GM18520 (cell line): ENCODE measurements around the gene ARHGEF6.
"Not testable (repeated sequence)": the region's sequence is repeated elsewhere in the genome, so short reads cannot be mapped to it uniquely, and the experiment has no call there.

Experiments used
- ATAC-seq: cut with Tn5 transposase; IDR thresholded peaks from one replicate; pipeline ENCODE4 v1.9.1; 2021; ENCODE audit not compliant: unreplicated experiment

ARHGEF6 gene, protein sequence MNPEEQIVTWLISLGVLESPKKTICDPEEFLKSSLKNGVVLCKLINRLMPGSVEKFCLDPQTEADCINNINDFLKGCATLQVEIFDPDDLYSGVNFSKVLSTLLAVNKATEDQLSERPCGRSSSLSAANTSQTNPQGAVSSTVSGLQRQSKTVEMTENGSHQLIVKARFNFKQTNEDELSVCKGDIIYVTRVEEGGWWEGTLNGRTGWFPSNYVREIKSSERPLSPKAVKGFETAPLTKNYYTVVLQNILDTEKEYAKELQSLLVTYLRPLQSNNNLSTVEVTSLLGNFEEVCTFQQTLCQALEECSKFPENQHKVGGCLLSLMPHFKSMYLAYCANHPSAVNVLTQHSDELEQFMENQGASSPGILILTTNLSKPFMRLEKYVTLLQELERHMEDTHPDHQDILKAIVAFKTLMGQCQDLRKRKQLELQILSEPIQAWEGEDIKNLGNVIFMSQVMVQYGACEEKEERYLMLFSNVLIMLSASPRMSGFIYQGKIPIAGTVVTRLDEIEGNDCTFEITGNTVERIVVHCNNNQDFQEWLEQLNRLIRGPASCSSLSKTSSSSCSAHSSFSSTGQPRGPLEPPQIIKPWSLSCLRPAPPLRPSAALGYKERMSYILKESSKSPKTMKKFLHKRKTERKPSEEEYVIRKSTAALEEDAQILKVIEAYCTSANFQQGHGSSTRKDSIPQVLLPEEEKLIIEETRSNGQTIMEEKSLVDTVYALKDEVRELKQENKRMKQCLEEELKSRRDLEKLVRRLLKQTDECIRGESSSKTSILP

DNA sequence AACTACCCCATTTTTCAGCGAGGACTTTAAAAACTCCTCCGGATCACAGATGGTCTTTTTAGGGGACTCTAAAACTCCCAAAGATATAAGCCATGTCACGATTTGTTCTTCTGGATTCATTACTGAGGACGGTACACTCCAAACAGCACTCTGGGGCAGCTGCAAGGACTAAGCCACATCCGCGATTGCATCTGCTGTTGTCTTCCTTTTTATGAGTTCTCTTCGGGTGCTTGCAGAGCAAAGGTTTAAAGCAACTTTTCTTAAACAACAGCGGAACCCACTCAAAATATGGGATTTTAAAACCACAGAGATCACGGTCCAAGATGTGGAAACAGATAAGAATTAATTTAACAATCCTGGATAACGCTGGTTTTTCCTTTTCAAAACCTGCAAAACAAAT, at the start of gene ARHGEF6:
ARHGEF6 (minus strand) TSS at position 170 of the 400 bp plus-strand sequence; CDS start at position 120, 50 bp downstream.
- no peak for ATAC-seq

DNA sequence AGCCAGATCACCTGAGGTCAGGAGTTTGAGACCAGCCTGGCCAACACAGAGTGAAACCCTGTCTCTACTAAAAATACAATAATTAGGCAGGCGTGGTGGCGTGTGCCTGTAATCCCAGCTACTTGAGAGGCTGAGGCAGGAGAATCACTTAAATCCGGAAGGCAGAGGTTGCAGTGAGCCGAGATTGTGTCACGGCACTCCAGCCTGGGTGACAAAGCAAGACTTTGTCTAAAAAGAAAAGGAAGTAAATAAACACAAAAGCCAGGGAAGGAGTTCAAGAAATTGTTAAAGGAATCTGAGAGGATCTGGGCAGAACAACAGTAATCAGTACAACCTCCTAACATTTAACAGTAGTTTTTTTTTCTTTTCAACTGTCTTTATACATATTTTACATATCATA, 48.7 kb upstream of the ARHGEF6 start:
- ATAC-seq: no peak

DNA sequence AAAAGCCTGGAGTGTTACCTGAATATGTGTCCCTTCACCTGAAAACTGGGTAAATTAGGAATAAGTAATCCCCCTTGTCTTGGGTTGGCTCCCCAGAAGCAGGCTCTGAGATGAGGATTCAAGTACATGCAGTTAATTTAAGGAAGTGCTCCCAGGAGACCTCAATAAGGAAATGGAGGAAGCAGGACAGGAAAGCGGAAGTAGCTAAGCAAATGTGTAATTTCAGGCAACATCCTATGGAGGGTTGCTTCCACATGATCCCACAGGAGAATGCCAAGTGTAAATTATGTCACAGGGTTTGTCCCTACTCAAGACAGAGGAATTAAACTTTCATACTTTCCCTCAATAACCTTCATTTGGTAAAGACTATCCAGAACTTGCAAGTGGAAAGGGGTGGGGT, 48.1 kb upstream of the ARHGEF6 start:
- no peak for ATAC-seq

DNA sequence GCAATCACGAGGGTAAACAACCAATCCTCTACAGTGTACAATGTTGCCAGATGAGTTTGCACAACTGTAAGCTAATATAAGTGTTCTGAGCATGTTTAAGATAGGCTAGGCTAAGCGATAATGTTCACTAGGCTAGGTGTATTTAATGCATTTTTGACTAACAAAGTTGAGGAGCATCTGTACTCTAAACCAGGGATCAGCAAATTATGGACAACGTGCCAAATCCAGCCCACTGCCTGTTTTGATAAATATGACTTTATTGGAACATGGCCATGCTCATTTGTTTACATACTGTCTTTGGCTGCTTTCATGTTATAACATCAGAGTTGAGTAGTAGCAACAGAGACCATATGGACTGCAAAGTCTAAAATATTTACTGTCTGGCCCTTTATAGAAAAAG, 46.3 kb upstream of the ARHGEF6 start:
- no peak for ATAC-seq

DNA sequence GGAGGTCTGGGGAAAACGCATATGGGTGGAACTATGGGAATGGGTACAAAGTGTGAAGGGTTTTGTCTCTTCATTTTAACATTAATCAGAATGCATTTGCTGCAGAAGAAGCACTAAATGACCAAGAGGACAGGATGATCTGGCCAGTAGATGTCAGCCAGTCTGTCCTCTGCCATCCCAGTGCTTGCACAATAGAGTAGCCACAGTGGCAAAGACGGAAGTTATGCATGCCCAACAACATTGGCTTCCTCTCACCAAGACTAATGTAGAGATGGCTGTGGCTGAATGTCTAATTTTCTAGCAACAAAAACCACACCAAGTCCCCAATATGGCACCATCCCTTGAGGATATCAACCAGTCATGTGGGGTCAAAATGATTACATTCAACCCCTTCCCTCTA, 45.0 kb upstream of the ARHGEF6 start:
- no peak for ATAC-seq

DNA sequence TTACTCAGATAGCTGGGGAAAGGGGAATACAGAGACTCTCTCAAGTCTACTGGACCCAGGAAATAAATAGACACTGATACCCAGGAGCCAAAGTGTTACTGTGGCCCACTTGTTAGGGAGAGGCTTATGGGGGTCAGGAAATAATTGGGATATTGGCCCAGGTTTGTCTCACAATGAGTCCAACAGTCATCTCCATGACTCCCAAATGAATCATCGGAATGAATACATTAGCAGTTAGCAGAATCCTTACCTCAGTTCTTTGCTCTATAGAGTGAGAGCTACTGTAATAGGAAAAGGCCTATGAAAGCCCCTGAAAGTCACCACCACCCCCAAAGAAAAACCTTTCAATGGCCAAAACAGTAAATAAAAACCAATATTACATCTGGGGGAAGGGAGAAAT, 42.4 kb upstream of the ARHGEF6 start:
- ATAC-seq: no peak

DNA sequence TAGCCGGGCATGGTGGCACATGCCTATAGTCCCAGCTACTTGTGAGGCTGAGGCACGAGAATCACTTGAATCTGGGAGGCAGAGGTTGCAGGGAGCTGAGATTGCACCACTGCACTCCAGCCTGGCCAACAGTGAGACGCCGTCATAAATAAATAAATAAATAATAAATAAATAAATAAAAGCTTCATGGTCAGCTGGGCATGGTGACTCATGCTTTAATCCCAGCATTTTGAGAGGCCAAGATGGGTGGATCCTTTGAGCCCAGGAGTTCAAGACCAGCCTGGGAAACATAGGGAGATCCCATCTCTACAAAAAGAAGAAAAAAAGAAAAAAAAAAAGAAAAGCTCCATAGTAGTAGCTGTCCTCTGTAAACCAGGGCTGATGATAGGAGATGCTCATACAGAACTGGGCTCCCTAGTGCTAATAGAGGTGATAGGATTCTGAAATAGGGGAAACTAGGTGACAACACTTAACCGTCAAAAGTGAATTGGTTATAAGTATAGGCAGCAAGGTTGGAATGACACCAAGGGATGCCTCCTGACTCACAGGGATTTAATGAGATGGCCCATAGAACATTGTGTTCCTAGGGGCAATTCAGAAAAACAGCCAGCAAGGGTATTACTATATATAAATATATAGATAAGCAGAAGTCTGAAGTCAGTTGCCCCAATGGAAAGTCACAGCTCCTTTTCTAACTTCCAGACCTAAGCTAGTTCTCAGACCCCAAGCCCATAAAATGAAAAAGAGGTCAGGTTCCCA, 41.8 kb upstream of the ARHGEF6 start:
- no peak for ATAC-seq

DNA sequence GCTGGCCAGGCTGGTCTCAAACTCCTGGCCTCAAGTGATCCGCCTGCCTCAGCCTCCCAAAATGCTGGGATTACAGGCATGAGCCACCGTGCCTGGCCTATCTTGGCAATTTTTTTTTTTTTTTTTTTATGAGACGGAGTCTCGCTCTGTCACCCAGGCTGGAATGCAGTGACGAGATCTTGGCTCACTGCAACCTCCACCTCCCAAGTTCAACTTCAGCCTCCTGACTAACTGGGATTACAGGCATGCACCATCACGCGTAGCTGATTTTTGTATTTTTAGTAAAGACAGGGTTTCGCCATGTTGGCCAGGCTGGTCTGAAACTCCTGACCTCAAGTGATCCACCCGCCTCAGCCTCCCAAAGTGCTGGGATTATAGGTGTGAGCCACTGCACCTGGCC, 39.0 kb upstream of the ARHGEF6 start:
- not testable (repeated sequence) for ATAC-seq

DNA sequence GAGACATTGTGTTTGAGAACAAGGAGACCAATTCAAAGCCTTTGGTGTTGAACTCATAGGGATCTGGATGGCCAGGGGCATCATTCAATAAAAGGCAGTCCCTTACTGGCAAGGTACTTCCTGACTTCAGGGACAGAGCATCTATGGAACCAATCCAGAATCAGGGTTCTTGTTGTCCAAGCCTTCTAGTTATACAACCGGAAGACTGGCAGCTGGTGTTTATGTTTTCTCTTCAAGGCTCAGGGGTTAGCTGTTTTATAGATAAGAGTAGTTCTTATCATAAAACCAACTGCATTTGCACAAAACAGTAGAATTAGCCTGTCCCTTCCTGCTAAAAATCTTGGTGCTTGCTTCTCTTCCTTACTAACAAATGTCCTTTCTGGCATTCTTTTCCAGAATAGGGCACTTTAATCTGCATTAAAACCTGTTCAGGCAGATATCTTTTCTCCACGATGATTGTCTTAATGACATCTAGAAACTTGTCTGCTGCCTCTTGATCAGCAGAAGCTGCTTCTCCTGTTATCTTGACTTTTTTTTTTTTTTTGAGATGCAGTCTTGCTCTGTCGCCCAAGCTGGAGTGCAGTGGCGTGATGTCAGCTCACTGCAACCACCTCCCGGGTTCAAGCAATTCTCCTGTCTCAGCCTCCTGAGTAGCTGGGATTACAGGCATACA, 38.4 kb upstream of the ARHGEF6 start:
- no peak for ATAC-seq

DNA sequence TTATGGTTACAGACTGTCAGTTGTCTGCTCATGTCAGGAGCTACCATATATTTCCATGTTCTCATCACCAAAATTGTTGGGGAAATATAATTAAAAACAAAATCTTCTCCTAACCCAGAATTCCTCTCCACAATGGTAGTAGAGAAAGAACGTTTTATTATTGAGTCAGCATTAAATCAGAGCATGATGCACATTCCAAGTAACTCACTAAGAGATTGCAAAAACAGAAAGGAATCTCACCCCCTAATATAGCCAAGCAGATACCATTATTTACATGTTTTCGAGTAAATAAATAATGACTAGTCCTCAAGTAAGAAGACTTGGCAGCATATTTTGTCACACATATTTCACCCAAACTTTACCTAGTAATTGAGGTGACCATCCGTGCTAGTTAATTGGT, 36.2 kb upstream of the ARHGEF6 start:
- ATAC-seq: no peak

DNA sequence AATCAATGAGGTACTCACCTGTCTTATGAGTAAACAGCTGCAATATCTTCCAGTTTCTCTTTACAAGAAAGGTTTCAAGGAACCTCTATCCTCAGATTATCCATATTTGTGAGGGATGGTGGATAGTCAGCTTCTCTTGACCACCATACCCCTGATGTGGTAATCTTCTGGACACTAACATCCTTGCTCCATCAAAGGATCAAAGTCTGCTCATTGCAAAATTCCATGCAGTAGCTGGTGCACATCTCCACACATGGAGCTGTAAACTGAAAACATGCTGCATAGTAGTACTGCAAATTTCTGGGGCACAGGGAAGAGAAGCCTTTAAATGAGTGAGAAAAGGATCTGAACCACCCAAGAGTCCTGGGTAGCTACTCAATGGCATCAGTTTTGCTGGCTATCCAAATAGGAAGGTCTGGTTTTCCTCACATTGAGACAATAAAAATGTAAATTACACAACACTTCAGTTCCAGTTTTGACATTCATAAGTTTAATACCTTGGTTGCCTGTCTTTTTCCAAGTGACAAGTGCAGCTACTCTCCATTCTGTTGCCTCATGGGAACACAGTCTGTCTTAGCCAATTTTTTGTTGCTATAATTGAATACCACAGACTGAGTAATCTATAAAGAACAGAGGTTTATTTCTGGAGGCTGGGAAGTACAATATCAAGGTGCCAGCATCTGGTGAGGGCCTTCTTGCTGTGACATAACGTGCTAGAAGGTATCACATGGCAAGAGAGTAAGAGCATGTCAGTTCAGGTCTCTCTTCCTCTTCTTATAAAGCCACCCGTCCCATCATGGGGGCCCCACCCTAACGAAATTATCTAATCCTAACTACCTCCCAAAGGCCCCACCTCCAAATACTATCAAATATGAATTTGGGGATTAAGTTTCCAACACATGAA, 34.4 kb upstream of the ARHGEF6 start:
- ATAC-seq: no peak

DNA sequence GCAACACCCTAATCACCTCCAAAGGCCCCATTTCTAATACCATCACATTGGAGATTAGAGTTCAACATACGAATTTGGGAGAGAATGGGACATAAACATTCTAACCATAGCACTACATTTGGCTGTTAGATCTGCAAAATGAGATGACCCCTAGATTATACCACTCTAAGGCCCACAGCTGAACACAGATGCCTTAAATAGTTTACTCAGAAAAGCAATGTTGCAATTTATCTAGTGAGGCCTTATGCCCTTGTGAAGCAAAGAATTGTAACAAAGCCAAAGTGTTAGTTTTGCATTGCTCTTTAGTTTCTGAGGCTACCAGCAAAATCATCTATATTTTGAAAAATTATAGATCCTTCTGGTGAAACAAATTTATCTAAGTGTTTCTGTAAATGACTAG, 31.6 kb upstream of the ARHGEF6 start:
- ATAC-seq: no peak

DNA sequence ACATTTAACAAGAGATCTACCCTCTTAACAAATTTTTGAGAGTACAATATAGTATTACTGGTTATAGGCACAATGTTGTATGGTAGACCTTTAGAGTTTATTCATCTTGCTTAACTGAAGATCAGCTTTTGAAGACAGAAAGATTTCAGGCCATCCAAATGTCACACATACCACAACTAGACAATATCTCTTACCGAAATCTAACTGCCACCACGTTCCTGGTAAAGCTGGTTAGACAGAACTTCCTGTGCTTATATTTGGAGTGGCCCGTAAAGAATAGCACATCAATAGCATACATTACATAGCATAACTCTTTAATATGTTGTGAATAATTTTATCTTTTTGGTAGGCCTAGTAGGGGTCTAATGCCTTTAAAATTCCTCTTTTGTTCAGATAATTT, 29.8 kb upstream of the ARHGEF6 start:
- ATAC-seq: no peak

DNA sequence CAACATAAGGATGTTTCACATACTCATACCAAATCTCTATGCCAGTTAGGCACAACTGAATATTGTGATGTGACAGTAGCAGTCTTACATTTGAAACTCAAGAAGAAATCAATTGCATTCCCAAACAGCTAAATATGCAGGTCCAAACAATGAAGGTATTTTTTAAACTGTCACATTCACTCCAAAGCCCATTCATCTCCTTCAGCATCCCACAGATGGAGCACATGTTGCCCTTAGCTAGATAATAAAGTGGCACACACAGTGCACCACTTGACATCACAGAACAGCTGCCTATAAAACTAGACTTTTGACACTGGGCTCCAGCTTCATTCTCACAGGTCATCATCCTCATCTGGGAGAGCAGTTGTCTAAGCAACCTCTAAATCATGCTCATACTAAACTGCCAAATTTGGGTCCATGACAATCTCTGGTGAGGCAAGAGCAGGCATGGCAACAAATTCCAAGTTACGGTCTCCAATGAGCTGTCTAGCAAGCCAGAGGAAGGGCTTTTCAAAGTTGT, 26.2 kb upstream of the ARHGEF6 start:
- no peak for ATAC-seq

DNA sequence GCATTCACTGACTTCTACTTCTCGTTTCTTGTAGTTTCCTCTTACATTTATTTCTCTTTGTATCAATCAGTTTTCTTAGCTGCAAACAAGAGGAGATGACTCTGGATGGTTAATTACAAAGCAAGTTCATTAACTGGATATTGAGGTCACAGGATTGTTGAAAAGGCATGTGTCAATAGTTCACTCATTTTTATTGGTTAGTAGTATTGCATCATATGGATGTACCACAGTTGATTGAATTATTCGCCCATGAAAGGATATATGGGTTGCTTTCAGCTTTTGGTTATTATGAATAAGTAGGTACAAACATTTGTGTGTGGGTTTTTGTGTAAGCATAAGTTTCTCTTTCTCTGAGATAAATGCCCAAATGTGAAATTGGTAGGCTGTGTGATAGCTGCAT, 21.8 kb upstream of the ARHGEF6 start:
- no peak for ATAC-seq

DNA sequence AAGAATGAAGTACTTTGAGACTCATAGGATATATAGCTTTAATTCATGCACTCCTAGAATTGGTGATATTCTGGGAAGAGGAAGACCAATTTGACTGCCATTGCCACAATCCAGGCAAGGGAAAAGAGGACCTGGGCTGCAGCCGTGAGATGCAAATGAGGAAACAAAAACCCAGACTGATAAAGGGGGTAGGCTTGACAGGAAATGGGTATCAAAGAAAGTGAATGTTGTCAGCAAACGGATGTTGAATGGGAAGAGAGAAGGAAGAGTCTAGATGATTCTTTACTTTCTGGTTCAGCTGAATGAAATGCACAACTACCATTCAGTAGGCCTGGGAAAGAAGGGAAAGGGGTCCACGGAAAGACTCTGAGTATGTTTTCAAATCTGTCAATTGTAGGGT, 17.1 kb upstream of the ARHGEF6 start:
- ATAC-seq: no peak

DNA sequence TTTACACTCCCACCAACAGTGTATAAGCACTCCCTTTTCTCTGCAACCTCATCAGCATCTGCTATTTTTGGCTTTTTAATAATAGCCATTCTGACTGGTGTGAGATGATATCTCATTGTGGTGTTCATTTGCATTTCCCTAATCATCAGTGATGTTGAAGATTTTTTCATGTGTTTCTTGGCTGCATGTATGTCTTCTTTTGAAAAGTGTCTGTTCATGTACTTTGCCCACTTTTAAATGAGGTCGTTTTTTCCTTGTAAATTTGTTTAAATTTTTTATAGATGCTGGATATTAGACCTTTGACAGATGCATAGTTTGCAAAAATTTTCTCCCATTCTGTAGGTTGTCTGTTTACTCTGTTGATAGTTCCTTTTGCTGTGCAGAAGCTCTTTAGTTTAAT, 14.4 kb upstream of the ARHGEF6 start:
- ATAC-seq: not testable (repeated sequence)

DNA sequence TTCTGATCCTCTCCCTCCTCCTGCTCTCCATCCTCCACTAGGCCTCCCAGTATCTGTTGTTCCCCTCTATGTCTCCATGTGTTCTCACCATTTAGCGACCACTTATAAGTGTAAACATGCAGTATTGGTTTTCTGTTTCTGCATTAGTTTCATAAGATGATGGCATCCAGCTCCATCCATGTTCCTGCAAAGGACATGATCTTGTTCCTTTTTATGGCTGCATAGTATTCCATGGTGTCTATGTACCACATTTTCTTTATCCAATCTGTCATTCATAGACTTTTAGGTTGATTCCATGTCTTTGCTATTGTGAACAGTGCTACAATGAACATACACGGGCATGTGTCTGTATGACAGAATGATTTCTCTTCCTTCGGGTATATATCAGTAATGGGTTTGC, 13.9 kb upstream of the ARHGEF6 start:
- not testable (repeated sequence) for ATAC-seq

DNA sequence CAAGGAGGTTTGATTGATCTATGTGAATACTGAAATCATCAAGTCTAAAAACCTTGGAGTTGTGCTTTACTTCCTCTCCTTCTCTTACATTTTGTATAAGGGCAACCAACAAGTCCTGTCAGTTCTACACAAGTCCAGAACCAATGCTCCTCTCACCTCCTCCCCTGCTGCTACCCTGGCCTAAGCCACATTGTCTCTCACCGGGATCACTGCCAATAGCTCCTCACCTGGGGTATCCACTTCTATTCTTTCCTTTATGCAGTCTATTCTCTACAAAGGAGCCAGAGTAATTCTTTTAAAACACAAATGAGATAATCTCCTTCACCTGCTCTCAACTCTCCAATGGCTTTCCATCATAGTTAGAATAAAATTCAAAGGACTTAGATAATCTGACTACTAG, 13.3 kb upstream of the ARHGEF6 start:
- no peak for ATAC-seq

DNA sequence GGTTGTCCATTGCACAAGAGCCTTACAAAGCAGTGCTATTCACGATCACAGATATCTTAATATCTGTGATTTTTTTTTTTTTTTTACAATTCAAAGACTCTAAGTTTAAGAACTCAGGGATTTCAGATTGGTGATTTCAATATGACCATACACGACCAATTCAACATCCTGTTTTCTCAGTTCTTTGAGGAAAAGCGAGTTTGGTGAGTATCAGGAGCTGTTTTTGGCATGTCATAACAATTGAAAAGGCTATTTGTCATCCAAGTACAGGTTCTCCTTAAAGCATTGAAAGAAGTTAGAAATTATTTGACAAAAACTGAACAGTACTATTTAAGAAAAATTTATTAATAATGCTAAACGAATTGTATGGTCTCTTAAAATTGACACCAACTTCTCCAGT, 9.1 kb upstream of the ARHGEF6 start:
- no peak for ATAC-seq
